Mesodermal cell (in vitro differentiated cells): ENCODE results near the gene CYB5A.
"Not testable (repeated sequence)": the region's sequence is repeated elsewhere in the genome, so short reads cannot be mapped to it uniquely, and the experiment has no call there.

Experiments
- H3K27ac ChIP-seq: 2 replicates; pipeline ENCODE4 v1.7.0; 2013; ENCODE audit warnings: mild to moderate bottlenecking, low read depth, low read length, moderate library complexity; ENCODE audit not compliant: severe bottlenecking
- H3K36me3 ChIP-seq: 2 replicates; pipeline ENCODE4 v1.7.1; 2013; ENCODE audit warnings: mild to moderate bottlenecking, low read length, moderate library complexity; ENCODE audit not compliant: control insufficient read depth, insufficient read depth
- H3K4me1 ChIP-seq: one replicate; pipeline ENCODE4 v1.7.1; 2013; ENCODE audit warnings: mild to moderate bottlenecking, low read length; ENCODE audit not compliant: insufficient read depth, control insufficient read depth, poor library complexity, severe bottlenecking
- H3K4me3 ChIP-seq: 2 replicates; pipeline ENCODE4 v1.7.0; 2013; ENCODE audit warnings: low read length, control low read depth, mild to moderate bottlenecking; ENCODE audit not compliant: insufficient read depth, poor library complexity, severe bottlenecking; ENCODE audit errors: extremely low read depth
- H3K9me3 ChIP-seq: 2 replicates; pipeline ENCODE4 v1.7.1; 2013; ENCODE audit warnings: mild to moderate bottlenecking, low read length, moderate library complexity; ENCODE audit not compliant: control insufficient read depth
- WGBS, 2 experiments: methylation state at CpG; one replicate each; pipeline ENCODE4 v1.1.5; 2013; ENCODE audit warnings: missing lambda C conversion rate in 2 of 2; ENCODE audit not compliant: insufficient coverage in 2 of 2; 5-methylcytosine and 5-hydroxymethylcytosine counted together

CYB5A gene

DNA sequence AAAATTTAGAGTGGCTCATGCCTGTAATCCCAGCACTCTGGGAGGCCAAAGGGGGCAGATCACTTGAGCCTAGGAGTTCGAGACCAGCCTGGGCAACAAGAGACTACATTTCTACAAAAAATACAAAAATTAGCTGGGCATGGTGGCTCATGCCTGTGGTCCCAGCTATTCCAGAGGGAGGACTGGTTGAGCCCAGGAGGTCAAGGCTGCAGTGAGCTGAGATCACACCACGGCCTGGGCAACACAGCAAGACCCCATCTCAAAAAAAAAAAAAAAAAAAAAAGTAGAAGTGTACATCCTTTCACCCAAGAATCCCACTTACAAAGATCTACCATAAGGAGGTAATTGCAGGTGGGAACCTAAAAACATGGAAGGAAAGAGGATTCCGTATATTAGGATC, 6.2 kb downstream of the CYB5A start:
- not testable (repeated sequence) for H3K9me3 ChIP-seq, H3K36me3 ChIP-seq, H3K4me3 ChIP-seq, H3K4me1 ChIP-seq, H3K27ac ChIP-seq
- WGBS, 2 experiments: 100% methylated on average over 1 of the region's 3 CpGs

- WGBS, 2 experiments: 89% methylated on average over 1 of the region's 1 CpG; no CpG with 5 or more reads in 1 of the 2 experiments
- peak overlapping the region; percentile 29 for H3K27ac ChIP-seq
- H3K9me3 ChIP-seq: no peaks in the 10 kb centered on the region
- H3K4me3 ChIP-seq: no peak overlapping the region
- H3K4me1 ChIP-seq: no peaks in the 10 kb centered on the region
- no peaks in the 10 kb centered on the region for H3K36me3 ChIP-seq
Observed at GRCh38 chr18:74284980-74285355, 6.8 kb downstream of the CYB5A start.

GRCh38 chr18:74284191-74284979, 7.4 kb downstream of the CYB5A start:
- H3K4me3 ChIP-seq: no peak overlapping the region
- H3K36me3 ChIP-seq: no peaks in the 10 kb centered on the region
- 76 to 80% methylated on average over 6 to 8 of the region's 11 CpGs for WGBS, 2 experiments
- no peaks in the 10 kb centered on the region for H3K9me3 ChIP-seq
- no peaks in the 10 kb centered on the region for H3K4me1 ChIP-seq
- H3K27ac ChIP-seq: peak overlapping the region; percentile 29

GRCh38 chr18:74283646-74284045, 8.1 kb downstream of the CYB5A start:
- no peaks in the 10 kb centered on the region for H3K4me1 ChIP-seq
- 89% methylated on average over 8 to 10 of the region's 10 CpGs for WGBS, 2 experiments
- H3K9me3 ChIP-seq: no peaks in the 10 kb centered on the region
- H3K36me3 ChIP-seq: no peaks in the 10 kb centered on the region
- no peak overlapping the region for H3K27ac ChIP-seq
- no peak overlapping the region for H3K4me3 ChIP-seq

DNA sequence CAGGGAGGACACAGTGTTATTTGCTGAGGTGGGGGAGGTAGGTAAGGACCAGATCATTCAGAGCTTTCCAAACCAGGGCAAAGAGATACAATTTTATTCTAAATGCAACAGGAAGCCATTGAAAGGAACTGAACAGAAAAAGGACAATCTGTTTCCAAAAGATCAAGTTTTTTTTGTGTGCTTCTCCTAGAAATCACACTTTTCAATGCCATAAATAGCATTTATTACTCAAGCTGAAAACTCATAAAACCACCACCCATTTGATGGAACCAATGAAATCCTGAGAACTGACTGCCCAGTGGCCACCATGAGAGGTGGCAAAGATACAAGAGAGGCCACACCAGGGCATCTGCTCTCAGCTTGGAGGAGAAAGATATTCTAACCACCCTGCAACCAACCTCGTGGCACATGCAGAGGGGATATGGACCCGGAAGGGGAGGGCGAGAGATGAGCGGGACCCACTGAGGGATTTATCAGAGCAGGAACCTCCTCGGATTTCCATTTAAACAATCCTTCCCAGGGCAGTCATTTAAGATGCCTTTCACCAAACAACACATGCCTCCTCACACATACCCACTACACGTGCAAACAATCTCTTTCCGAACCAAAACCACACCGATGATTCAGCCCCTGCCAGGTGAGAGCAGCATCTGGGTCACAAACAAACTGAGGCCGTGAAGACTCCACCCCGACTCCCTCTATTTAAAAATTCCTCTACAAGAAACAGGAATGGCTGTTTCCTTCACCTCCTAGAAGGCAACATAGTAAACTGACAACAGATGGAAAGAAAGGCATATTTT, 8.8 kb downstream of the CYB5A start:
- Histone ChIP-seq H3K9me3 (no peaks in the 10 kb centered on the region), H3K36me3 (no peaks in the 10 kb centered on the region), H3K27ac (no peak overlapping the region), H3K4me1 (no peaks in the 10 kb centered on the region), H3K4me3 (no peak overlapping the region)
- 86 to 87% methylated on average over 9 of the region's 10 CpGs for WGBS, 2 experiments

DNA sequence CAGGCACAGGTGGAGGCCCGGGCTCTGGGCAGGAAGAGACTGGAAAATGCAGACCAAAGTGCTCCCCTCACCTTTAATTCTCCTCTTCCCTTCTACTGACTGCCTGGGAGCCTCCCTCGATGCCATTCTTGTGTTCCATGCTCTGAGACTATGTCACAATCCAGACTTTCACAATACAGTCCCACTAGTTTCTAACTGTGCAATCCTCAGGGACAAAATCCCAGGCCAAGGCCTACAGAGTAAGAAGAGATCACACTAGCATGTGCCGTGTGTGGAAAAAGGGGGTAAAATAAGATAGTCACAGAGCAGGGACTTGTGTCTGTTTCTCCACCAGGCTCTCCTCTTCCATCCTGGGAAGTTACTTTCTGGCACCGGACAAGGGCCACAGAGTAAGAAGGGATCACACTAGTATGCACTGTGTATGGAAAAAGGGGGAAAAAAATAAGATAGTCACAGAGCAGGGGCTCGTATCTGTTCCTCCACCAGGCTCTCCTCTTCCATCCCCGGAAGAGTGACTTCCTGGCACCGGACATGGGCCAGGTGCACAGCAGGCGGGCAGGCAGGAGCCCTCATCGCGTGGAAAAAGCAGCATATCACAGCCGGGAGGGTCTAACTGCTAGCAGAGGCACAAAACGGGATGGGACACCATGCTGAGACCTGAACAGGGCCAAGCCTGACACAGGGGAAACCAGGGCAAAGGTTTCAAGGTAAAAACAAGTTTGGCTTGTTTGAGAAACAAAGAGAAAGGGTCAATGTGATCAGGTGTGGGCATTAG, 9.6 kb downstream of the CYB5A start:
- Histone ChIP-seq H3K9me3 (no peaks in the 10 kb centered on the region), H3K4me3 (no peak overlapping the region), H3K4me1 (no peaks in the 10 kb centered on the region), H3K27ac (no peak overlapping the region), H3K36me3 (no peaks in the 10 kb centered on the region)
- WGBS, 2 experiments: 35 to 52% methylated on average over 6 to 10 of the region's 12 CpGs

- Histone ChIP-seq H3K36me3 (no peaks in the 10 kb centered on the region), H3K9me3 (no peaks in the 10 kb centered on the region), H3K4me3 (no peak overlapping the region), H3K27ac (no peak overlapping the region), H3K4me1 (no peaks in the 10 kb centered on the region)
- WGBS, 2 experiments: 33 to 40% methylated on average over 3 to 4 of the region's 4 CpGs
Observed at GRCh38 chr18:74281011-74281979, 10.5 kb downstream of the CYB5A start.

GRCh38 chr18:74278983-74279382, 12.8 kb downstream of the CYB5A start:
- no peaks in the 10 kb centered on the region for H3K4me1 ChIP-seq
- no peak overlapping the region for H3K4me3 ChIP-seq
- H3K27ac ChIP-seq: no peak overlapping the region
- H3K9me3 ChIP-seq: no peaks in the 10 kb centered on the region
- H3K36me3 ChIP-seq: no peaks in the 10 kb centered on the region
- 95 to 100% methylated on average over 1 to 7 of the region's 7 CpGs for WGBS, 2 experiments

GRCh38 chr18:74278058-74278457, 13.7 kb downstream of the CYB5A start:
- no peaks in the 10 kb centered on the region for H3K36me3 ChIP-seq
- H3K9me3 ChIP-seq: no peaks in the 10 kb centered on the region
- H3K4me1 ChIP-seq: no peaks in the 10 kb centered on the region
- H3K4me3 ChIP-seq: no peak overlapping the region
- H3K27ac ChIP-seq: no peak overlapping the region
- 87 to 97% methylated on average over 5 to 6 of the region's 7 CpGs for WGBS, 2 experiments

- no peaks in the 10 kb centered on the region for H3K4me1 ChIP-seq
- WGBS, 2 experiments: 83 to 100% methylated on average over 2 of the region's 2 CpGs
- H3K9me3 ChIP-seq: no peaks in the 10 kb centered on the region
- H3K27ac ChIP-seq: no peak overlapping the region
- H3K4me3 ChIP-seq: no peak overlapping the region
- H3K36me3 ChIP-seq: no peaks in the 10 kb centered on the region
Observed at GRCh38 chr18:74277296-74277695, 14.5 kb downstream of the CYB5A start.
